ENCODE measurements around the gene EFS.

Gene EFS

DNA sequence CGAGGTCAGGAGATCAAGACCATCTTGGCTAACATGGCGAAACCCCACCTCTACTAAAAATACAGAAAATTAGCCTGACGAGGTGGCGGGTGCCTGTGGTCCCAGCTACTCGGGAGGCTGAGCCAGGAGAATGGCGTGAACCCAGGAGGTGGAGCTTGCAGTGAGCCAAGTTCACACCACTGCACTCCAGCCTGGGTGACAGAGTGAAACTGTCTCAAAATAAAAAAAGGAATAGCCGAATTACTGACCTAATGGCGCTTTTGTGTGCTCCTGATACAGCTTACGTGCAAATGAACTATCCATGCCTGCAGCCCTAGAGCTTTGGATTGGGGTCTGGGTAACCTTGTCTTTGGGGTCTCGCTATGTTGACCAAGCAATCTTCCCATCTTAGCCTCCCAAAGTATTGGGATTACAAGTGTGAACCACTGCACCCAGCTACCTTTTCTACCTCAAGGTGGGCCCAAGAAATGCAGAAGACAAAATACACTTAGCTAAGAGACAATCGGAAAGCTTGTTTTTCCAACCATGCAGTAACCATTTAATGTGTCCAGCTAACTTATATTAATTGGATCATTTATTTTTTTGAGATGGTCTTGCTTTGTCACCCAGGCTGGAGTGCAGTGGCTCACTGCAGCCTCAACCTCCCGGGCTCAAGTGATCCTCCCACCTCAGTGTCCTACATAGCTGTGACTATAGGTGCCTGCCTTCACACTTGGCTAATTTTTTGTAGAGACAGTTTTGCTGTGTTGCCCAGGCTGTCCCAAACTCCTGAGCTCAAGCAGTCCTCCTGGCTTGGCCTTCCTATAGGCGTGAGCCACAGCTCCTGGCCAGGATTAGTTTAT is 38.3 kb downstream of the EFS start:
- TF ChIP-seq TAF1 (IDR thresholded peaks at IDR 0.05; ENCODE audit: borderline replicate concordance, insufficient read depth, low read length) (no peak), POLR2AphosphoS5 (IDR thresholded peaks at IDR 0.05; ENCODE audit: low read depth, low read length) (peak; percentile 52; the same call in 1 of the 2 replicates)

- TF ChIP-seq POLR2AphosphoS5 (IDR thresholded peaks at IDR 0.05; ENCODE audit: low read depth, low read length), result no peak
These were observed 40.0 kb downstream of the EFS start for GRCh38 chr14:23324993-23325392.

DNA sequence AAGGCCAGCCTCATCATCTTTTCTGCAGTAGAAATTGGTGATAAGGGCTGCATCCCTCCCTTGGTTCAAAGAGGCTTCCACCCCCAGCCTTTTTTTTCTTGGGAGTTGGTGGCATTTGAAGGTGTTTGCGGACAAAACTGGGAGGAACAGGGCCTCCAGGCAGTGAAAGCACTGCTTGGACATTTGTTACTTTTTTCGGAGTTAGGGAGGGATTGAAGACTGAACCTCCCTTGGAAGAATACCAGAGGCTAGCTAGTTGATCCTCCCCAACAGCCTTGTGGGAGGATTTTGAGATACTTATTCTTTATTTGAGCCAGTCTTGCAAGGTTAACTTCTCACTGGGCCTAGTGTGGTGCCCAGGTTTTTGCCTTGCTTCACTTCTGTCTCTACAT is 40.5 kb downstream of the EFS start:
- TF ChIP-seq POLR2AphosphoS5 (IDR thresholded peaks at IDR 0.05; ENCODE audit: low read depth, low read length) (no peak), SIN3A (IDR thresholded peaks at IDR 0.05; ENCODE audit: borderline replicate concordance, insufficient read depth, low read length) (no peak)

- no peak for TF ChIP-seq TAF1 (IDR thresholded peaks at IDR 0.05; ENCODE audit: borderline replicate concordance, insufficient read depth, low read length)
- TF ChIP-seq SIN3A (IDR thresholded peaks at IDR 0.05; ENCODE audit: borderline replicate concordance, insufficient read depth, low read length), result no peak
- no peak for TF ChIP-seq POLR2AphosphoS5 (IDR thresholded peaks at IDR 0.05; ENCODE audit: low read depth, low read length)
- no peak for TF ChIP-seq FOXP2 (optimal IDR thresholded peaks at IDR 0.05; ENCODE audit: borderline replicate concordance, extremely low read depth, extremely low read length, insufficient read depth)
These were observed 41.0 kb downstream of the EFS start for GRCh38 chr14:23323838-23324454.

- TF ChIP-seq FOXP2 (optimal IDR thresholded peaks at IDR 0.05; ENCODE audit: borderline replicate concordance, extremely low read depth, extremely low read length, insufficient read depth), result no peak
These were observed 42.1 kb downstream of the EFS start for GRCh38 chr14:23322568-23323517.

DNA sequence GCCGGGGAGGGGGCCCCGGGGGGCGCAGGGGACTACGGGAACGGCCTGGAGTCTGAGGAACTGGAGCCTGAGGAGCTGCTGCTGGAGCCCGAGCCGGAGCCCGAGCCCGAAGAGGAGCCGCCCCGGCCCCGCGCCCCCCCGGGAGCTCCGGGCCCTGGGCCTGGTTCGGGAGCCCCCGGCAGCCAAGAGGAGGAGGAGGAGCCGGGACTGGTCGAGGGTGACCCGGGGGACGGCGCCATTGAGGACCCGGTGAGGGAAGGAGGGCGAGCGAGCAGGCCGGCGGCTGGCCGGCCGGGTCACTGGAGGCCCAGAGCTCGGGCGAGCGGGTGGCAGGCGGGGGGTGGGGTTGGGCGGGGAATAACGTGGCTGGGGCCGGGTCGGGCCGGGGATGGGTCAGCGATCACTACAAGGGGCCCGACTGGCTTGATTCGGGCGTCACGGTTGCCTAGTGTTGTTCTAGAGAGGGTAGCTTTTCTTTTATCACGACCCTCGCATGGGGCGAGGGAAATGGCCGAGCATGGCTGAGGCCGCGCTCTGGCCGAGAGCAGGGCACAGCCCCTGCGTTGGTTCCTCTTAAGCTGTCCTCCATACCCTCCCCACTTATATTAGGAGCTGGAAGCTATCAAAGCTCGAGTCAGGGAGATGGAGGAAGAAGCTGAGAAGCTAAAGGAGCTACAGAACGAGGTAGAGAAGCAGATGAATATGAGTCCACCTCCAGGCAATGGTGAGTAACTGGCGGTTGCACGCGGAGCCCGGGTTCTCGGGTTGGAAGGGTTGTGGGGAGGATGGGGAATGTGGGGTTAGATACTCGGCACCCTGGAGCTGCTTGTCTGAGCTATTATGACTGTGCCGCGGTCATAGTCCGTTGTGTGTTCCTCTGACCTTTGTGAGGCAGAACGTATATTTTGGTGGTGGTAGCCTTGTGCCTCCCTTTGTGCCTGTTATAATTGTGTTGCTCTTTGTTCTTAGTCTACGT is 43.1 kb downstream of the EFS start:
- TF ChIP-seq TAF1 (IDR thresholded peaks at IDR 0.05; ENCODE audit: borderline replicate concordance, insufficient read depth, low read length) (no peak), POLR2AphosphoS5 (IDR thresholded peaks at IDR 0.05; ENCODE audit: low read depth, low read length) (peak; percentile 13; the same call in 1 of the 2 replicates), SIN3A (IDR thresholded peaks at IDR 0.05; ENCODE audit: borderline replicate concordance, insufficient read depth, low read length) (no peak), FOXP2 (optimal IDR thresholded peaks at IDR 0.05; ENCODE audit: borderline replicate concordance, extremely low read depth, extremely low read length, insufficient read depth) (no peak)
- TF ChIP-seq, protein P1, sequence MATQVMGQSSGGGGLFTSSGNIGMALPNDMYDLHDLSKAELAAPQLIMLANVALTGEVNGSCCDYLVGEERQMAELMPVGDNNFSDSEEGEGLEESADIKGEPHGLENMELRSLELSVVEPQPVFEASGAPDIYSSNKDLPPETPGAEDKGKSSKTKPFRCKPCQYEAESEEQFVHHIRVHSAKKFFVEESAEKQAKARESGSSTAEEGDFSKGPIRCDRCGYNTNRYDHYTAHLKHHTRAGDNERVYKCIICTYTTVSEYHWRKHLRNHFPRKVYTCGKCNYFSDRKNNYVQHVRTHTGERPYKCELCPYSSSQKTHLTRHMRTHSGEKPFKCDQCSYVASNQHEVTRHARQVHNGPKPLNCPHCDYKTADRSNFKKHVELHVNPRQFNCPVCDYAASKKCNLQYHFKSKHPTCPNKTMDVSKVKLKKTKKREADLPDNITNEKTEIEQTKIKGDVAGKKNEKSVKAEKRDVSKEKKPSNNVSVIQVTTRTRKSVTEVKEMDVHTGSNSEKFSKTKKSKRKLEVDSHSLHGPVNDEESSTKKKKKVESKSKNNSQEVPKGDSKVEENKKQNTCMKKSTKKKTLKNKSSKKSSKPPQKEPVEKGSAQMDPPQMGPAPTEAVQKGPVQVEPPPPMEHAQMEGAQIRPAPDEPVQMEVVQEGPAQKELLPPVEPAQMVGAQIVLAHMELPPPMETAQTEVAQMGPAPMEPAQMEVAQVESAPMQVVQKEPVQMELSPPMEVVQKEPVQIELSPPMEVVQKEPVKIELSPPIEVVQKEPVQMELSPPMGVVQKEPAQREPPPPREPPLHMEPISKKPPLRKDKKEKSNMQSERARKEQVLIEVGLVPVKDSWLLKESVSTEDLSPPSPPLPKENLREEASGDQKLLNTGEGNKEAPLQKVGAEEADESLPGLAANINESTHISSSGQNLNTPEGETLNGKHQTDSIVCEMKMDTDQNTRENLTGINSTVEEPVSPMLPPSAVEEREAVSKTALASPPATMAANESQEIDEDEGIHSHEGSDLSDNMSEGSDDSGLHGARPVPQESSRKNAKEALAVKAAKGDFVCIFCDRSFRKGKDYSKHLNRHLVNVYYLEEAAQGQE (IDR thresholded peaks at IDR 0.05; ENCODE audit: insufficient read depth in 1 of 2, low read depth in 2 of 2, low read length in 2 of 2), result no peak

- TF ChIP-seq SIN3A (IDR thresholded peaks at IDR 0.05; ENCODE audit: borderline replicate concordance, insufficient read depth, low read length) (no peak; the same call in 1 of the 2 replicates), FOXP2 (optimal IDR thresholded peaks at IDR 0.05; ENCODE audit: borderline replicate concordance, extremely low read depth, extremely low read length, insufficient read depth) (peak; percentile 15), TAF1 (IDR thresholded peaks at IDR 0.05; ENCODE audit: borderline replicate concordance, insufficient read depth, low read length) (no peak), POLR2AphosphoS5 (IDR thresholded peaks at IDR 0.05; ENCODE audit: low read depth, low read length) (peak; percentile 54; the same call in 1 of the 2 replicates)
- TF ChIP-seq, protein P1 (IDR thresholded peaks at IDR 0.05; ENCODE audit: insufficient read depth in 1 of 2, low read depth in 2 of 2, low read length in 2 of 2), result no peak
These were observed 44.1 kb downstream of the EFS start, which contains the start of gene PABPN1 for GRCh38 chr14:23320584-23321571. Gene PABPN1, plus strand, starts transcription at chr14:23321457. Its CDS starts 13 bp downstream, at chr14:23321470.
